Activated CD4-positive, alpha-beta T cell treated with anti-CD3 and anti-CD28 coated beads, Interleukin-2, Interleukin-4, amounts not matched to agents 100 ng/mL and 50 ng/mL, durations not matched to agents 16 hours and 8 hours (primary cell): ENCODE data around the gene PPP1R14C.

Experiments used
- DNase-seq: peaks from one replicate; pipeline ENCODE4 v3.0.0-alpha.2; 2020; ENCODE audit warnings: low spot score

Gene PPP1R14C

DNA sequence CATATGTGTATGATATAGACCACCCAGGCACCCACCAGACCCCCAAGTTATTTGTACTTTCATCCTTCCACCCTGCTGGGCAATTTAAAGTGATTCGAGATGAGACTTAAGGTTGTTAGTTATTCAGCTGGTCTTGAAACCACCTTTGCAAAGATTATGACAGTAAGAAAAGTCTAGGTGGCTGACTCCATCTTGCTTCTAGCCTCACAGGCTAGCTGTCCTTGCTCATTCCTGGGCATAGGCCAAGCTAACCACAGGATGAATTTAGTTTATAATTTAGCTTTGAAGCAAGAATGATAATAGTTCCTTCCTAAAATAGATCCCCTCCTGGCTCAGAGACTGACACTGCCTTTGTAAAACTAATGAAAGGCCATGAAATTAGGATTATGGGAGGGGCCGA, 154.0 kb downstream of the PPP1R14C start:
- no peak for DNase-seq

DNA sequence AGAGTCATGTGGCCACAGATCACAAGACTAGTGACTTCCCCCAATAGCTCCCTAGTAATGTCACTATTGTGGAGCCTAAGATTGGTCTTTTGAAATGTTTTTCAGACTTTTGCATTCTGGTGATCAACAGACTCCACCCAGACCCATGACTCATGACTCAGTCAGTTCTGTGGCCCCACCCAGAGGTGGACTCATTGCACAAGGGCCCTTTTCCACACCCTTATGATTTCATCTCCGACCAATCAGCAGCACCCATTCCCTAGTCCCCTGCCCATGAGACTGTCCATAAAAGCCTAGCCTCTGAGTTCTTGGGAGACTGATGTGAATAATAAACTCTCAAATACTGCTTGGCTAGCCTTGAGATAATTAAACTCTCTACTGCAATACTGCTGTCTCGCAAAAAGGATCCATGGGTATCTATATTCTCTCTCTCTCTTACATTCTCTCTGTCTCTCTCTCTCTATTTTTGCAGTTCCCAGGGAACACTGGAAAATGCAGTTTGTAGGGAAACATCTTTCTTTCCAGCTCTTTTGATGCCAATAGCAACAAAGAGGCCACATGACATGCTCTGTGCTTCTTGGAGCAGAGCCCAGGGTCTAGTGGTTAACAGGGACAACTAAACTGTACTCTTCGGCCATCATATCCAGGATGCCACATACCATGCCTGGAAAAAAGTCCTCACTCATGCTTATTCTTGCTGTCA, 154.6 kb downstream of the PPP1R14C start:
- no peak for DNase-seq

DNA sequence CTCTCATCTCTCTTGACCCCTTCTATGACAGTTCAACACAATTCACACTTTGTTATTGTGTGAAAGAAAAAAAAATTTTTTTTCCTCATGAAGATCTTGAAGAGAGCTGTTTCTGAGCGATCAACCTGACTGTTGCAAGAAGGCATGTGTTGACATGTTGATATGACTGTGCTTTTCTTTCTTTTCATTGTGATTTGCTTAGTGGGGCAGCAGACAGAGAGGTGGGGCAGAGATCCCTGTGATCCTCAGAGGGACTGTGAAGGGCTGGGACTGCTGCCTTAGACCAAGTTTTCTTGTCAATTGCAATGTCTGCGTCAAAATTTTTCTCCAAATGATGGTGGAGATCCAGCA, 155.2 kb downstream of the PPP1R14C start:
- DNase-seq = no peak

DNA sequence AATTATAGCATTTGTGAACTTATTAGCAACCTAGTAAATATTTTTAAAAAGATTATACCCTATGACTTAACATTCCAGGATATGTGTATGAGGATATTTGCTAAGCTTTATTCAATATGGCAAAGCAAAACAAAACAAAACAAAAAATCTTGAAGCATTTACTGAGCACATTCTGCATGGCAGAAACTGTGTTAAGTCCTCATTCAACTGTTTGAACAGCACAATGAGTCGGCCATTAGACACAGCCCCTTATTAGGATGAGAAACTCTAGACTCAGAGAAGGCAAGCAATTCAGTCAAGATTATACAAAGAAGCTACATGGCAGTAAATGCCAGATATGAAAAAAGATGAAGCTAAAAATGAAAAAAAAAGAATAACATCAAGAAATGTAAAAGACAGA, 155.8 kb downstream of the PPP1R14C start:
- no peak for DNase-seq
